Smooth muscle cell (in vitro differentiated cells): Measurements from ENCODE around the gene CELSR3. TPM values are rescaled to one million over a fixed set of nuclear protein-coding genes. Genes with fewer than 3 reads are reported as not detected.

Experiments used
- DNase-seq: peaks from one replicate; lab custom pipeline; 2025; ENCODE audit not compliant: unreplicated experiment; lab: John Stamatoyannopoulos, UW
- H2AFZ ChIP-seq: fragments of 200-600 bp; sonication (generic); 2 replicates; pipeline ENCODE4 v1.6.0; 2016; ENCODE audit warnings: antibody characterized with exemption, low read depth, mild to moderate bottlenecking
- H3F3A ChIP-seq: fragments of 200-600 bp; sonication (generic); 2 replicates; pipeline ENCODE4 v1.6.0; 2017; ENCODE audit warnings: antibody characterized with exemption, low read depth
- H3K27ac ChIP-seq: fragments of 200-600 bp; sonication (generic); 2 replicates; pipeline ENCODE4 v1.5.1; 2016; ENCODE audit warnings: low read depth, mild to moderate bottlenecking
- H3K27me3 ChIP-seq: fragments of 200-600 bp; sonication (generic); 2 replicates; pipeline ENCODE4 v1.6.1; 2016; ENCODE audit warnings: low read depth, mild to moderate bottlenecking
- H3K36me3 ChIP-seq: fragments of 200-600 bp; sonication (generic); 2 replicates; pipeline ENCODE4 v1.5.1; 2016; ENCODE audit warnings: low read depth
- H3K4me1 ChIP-seq: fragments of 200-600 bp; sonication (generic); 2 replicates; pipeline ENCODE4 v1.5.1; 2016; ENCODE audit warnings: low read depth
- H3K4me2 ChIP-seq: fragments of 200-600 bp; sonication (generic); 2 replicates; pipeline ENCODE4 v1.6.0; 2016; ENCODE audit warnings: mild to moderate bottlenecking
- H3K4me3 ChIP-seq: fragments of 200-600 bp; sonication (generic); 2 replicates; pipeline ENCODE4 v1.5.1; 2016; ENCODE audit warnings: mild to moderate bottlenecking
- H3K79me2 ChIP-seq: fragments of 200-600 bp; sonication (generic); 2 replicates; pipeline ENCODE4 v1.6.0; 2016; ENCODE audit warnings: low read depth, mild to moderate bottlenecking
- H3K9ac ChIP-seq: fragments of 200-600 bp; sonication (generic); 2 replicates; pipeline ENCODE4 v1.6.0; 2016; ENCODE audit warnings: low read depth
- H3K9me3 ChIP-seq: fragments of 200-600 bp; sonication (generic); replicated peaks from 2 replicates; pipeline ENCODE4 v1.5.1; 2016; ENCODE audit warnings: low read depth
- H4K20me1 ChIP-seq: fragments of 200-600 bp; sonication (generic); 2 replicates; pipeline ENCODE4 v1.6.0; 2016; ENCODE audit warnings: low read depth
- CTCF ChIP-seq: fragments of 200-600 bp; sonication (generic); IDR thresholded peaks from 2 replicates; pipeline ENCODE4 v1.5.1; 2017; ENCODE audit warnings: borderline replicate concordance, mild to moderate bottlenecking, antibody characterized with exemption; ENCODE audit not compliant: insufficient read depth, poor library complexity, severe bottlenecking
- WGBS: methylation state at CpG from one replicate; pipeline ENCODE4 v1.1.7; 2016; ENCODE audit warnings: low lambda C conversion rate; 5-methylcytosine and 5-hydroxymethylcytosine counted together
- polyA plus RNA-seq: library from polyadenylated mRNA; unstranded; fragments of >200 nt; fragmentation: Nextera tagmentation; extraction: Ambion mirVana; gene quantifications from 2 replicates; pipeline ENCODE4 v1.2.1, GENCODE V29; 2016
- total RNA-seq: library from RNA; depleted of rRNA; stranded (reverse); fragments of >200 nt; gene quantifications from 2 replicates; pipeline ENCODE4 v1.2.3, GENCODE V29; 2014

CELSR3 gene
- total and polyA plus RNA-seq, 2 experiments from 2014 or later, result 1.5 to 2.5 TPM

- Histone ChIP-seq H2AFZ (no peak overlapping the region), H3K79me2 (peaks cover 93% of the 10 kb centered on the region), H3K4me3 (no peak overlapping the region), H3K4me1 (peaks cover 29% of the 10 kb centered on the region), H3K27ac (peak overlapping the region; percentile 54), H3K9me3 (no peaks in the 10 kb centered on the region), H3K36me3 (peaks cover 16% of the 10 kb centered on the region), H3K4me2 (no peak overlapping the region), H4K20me1 (peaks cover 100% of the 10 kb centered on the region), H3K9ac (no peak overlapping the region), H3F3A (peaks cover 52% of the 10 kb centered on the region), H3K27me3 (no peaks in the 10 kb centered on the region)
- WGBS, result 94% methylated on average over 5 of the region's 5 CpGs
- TF ChIP-seq CTCF, result no peak
- no peak for DNase-seq
Observed at GRCh38 chr3:48696156-48696555, 33.5 kb upstream of the CELSR3 start.

DNA sequence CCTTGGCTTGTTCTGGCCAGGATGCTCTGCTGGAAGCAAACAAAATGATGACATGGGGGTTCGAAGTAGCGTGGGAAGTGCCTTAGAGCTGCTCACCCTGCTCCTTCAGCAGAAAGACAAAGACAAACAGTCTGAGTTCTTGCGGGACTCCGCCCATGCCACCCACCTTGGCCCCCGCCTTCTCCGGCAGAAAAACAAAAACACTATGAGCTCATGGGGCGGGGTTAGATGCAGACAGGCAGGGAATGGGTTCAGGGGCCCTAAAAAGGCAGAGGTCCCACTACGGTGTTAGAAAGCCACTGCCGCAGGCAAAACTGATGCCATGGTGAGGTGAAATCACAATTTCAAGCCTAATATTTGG lies 32.7 kb upstream of the CELSR3 start:
- no peak overlapping the region for H3K4me3 ChIP-seq
- H3K79me2 ChIP-seq, result peaks cover 92% of the 10 kb centered on the region
- no peak for TF ChIP-seq CTCF
- H3F3A ChIP-seq, result peaks cover 56% of the 10 kb centered on the region
- peaks cover 100% of the 10 kb centered on the region for H4K20me1 ChIP-seq
- peak overlapping the region; percentile 14 for H3K9ac ChIP-seq
- peaks cover 20% of the 10 kb centered on the region for H3K36me3 ChIP-seq
- H3K4me2 ChIP-seq, result peak overlapping the region; percentile 76
- 51% methylated on average over 9 of the region's 9 CpGs for WGBS
- DNase-seq, result no peak
- H3K27me3 ChIP-seq, result no peaks in the 10 kb centered on the region
- H3K27ac ChIP-seq, result peak overlapping the region; percentile 74
- peaks cover 29% of the 10 kb centered on the region for H3K4me1 ChIP-seq
- no peak overlapping the region for H2AFZ ChIP-seq
- no peaks in the 10 kb centered on the region for H3K9me3 ChIP-seq

DNA sequence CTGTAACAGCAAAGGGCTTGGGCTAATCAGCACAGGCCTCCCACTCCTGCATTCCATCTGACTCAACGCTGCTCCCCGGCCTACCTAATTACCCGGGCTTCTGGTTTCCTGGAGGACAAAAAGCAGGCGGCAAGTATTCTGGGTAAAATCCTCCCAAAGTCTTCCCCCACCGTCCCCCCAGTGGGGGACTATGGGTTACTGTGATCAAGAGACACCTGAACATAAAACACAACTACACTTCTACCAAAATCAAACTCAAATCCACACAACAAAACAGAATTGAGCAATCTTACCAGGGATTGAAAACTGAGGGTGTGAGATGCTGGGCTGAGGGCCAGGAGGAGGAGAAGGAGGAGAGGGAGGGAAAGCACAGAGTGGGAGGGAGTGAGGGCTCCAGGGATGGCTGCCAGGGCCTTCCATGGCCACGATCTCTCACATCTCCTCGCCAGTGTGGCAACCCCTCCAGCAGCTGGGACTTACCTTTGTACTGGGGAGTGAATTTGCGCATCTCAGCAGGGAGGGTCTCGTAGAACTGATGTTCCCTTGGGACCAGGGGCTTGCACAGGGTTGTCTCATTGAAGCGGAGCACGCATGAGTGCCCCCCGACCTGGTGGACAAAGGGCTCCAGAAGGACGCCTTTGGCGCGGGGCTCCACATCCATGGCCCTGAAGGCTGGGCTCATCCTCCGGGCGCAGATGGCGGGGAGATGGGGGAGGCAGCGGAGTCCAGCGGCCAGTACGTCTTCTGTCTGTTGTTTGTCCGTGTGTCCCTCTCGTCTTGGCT lies 32.1 kb upstream of the CELSR3 start:
- Histone ChIP-seq H2AFZ (no peak overlapping the region), H3K4me3 (peak overlapping the region; percentile 16), H3K27me3 (no peaks in the 10 kb centered on the region), H3K9me3 (no peaks in the 10 kb centered on the region), H3K36me3 (peaks cover 20% of the 10 kb centered on the region), H3K4me1 (peaks cover 29% of the 10 kb centered on the region), H3F3A (peaks cover 57% of the 10 kb centered on the region), H3K79me2 (peaks cover 86% of the 10 kb centered on the region), H4K20me1 (peaks cover 100% of the 10 kb centered on the region), H3K4me2 (peak overlapping the region; percentile 76), H3K27ac (peak overlapping the region; percentile 74), H3K9ac (peak overlapping the region; percentile 14)
- TF ChIP-seq CTCF, result no peak
- DNase-seq, result no peak
- 61% methylated on average over 23 of the region's 23 CpGs for WGBS

- H3F3A ChIP-seq, result peaks cover 65% of the 10 kb centered on the region
- peaks cover 100% of the 10 kb centered on the region for H4K20me1 ChIP-seq
- peak overlapping the region; percentile 16 for H3K4me3 ChIP-seq
- H3K27me3 ChIP-seq, result no peaks in the 10 kb centered on the region
- peaks cover 29% of the 10 kb centered on the region for H3K4me1 ChIP-seq
- DNase-seq, result no peak
- no peak for TF ChIP-seq CTCF
- 83% methylated on average over 8 of the region's 8 CpGs for WGBS
- H3K79me2 ChIP-seq, result peaks cover 79% of the 10 kb centered on the region
- H3K36me3 ChIP-seq, result peaks cover 15% of the 10 kb centered on the region
- H3K27ac ChIP-seq, result peak overlapping the region; percentile 74
- no peaks in the 10 kb centered on the region for H3K9me3 ChIP-seq
- no peak overlapping the region for H3K9ac ChIP-seq
- H3K4me2 ChIP-seq, result peak overlapping the region; percentile 76
- no peak overlapping the region for H2AFZ ChIP-seq
Observed at GRCh38 chr3:48693826-48694225, 31.1 kb upstream of the CELSR3 start.
